ENCODE data around the gene TAC3.
"Not testable (repeated sequence)": the region's sequence is repeated elsewhere in the genome, so short reads cannot be mapped to it uniquely, and the experiment has no call there.

Gene TAC3

GRCh38 chr12:57016348-57016747 is at the start of gene TAC3:
Gene TAC3, minus strand, starts transcription at chr12:57016529. Its CDS starts 732 bp downstream, at chr12:57015797.
- DNase-seq (ENCODE audit: low read depth in 2 of 2), result no peak

GRCh38 chr12:57063991-57064685 is 47.8 kb upstream of the TAC3 start:
- no peak for DNase-seq (ENCODE audit: low read depth in 2 of 2)

DNA sequence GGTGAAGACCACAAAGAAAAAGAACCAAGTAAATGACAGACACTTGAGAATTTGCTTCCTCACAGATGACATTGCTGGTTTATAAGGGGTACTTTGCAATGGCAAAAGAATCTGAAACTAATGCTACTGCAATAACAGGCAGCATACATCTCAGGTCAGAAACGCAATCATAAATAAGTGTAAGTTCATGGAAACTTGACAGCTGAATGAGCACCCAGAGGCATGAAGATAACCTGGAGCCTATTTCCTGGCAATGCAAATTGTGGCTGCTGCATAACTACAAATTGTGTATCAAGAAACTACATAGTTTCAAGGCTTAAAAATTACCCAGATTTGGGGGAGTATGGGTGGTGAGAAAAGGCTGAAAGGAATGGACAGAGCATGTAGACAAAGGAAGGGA is 42.1 kb upstream of the TAC3 start:
- no peak for DNase-seq (ENCODE audit: low read depth in 2 of 2)

- DNase-seq (ENCODE audit: low read depth in 2 of 2), result no peak
Measured at GRCh38 chr12:57057067-57057751, 40.9 kb upstream of the TAC3 start.

DNA sequence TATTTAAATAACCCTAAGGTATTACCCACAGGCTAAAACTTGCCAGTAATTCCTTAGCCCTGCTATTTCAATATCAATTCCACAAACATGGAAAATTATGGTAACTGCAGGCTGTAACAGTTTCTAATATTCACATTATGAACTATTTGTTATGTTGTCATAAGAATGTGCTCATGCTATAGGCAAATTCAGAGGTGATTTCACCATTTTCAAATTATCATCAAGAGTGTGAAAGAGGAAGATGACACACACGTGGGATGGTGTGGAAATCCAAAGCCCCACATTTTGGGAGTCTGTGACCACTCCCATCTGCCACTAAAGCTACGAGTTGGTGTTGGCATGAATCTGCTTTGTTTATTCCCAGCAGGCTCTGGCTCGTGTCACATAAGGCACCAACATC is 39.5 kb upstream of the TAC3 start:
- no peak for DNase-seq (ENCODE audit: low read depth in 2 of 2)

- DNase-seq (ENCODE audit: low read depth in 2 of 2), result not testable (repeated sequence)
Measured at GRCh38 chr12:57053901-57054300, 37.6 kb upstream of the TAC3 start.

DNA sequence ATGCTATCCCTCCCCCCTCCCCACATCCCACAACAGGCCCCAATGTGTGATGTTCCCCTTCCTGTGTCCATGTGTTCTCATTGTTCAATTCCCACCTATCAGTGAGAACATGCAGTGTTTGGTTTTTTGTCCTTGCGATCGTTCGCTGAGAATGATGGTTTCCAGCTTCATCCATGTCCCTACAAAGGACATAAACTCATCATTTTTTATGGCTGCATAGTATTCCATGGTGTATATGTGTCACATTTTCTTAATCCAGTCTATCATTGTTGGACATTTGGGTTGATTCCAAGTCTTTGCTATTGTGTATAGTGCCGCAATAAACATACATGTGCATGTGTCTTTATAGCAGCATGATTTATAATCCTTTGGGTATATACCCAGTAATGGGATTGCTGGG is 36.8 kb upstream of the TAC3 start:
- not testable (repeated sequence) for DNase-seq (ENCODE audit: low read depth in 2 of 2)

GRCh38 chr12:57051011-57051410 is 34.7 kb upstream of the TAC3 start:
- DNase-seq (ENCODE audit: low read depth in 2 of 2), result no peak

- DNase-seq (ENCODE audit: low read depth in 2 of 2), result no peak
Measured at GRCh38 chr12:57049890-57050289, 33.6 kb upstream of the TAC3 start, which contains the start of gene MYO1A. Gene MYO1A, minus strand, starts transcription at chr12:57050129. Its CDS starts 1,806 bp downstream, at chr12:57048323.

DNA sequence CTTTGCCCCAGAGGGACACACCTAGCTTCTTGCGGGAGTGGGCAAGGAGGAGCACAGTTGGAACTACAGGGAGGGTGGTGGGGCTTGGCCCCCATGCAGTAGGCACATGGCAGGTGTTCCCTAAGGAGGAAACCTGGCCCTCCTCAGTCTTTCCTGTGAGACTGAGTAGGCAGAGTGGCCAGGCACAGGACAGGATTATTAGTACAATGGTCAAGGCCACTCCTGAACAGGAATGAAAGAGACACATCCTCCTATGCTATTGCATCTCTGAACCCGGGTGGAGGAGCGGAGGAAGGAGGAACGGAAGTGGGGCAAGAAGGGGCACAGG is 32.8 kb upstream of the TAC3 start:
- DNase-seq (ENCODE audit: low read depth in 2 of 2), result no peak

DNA sequence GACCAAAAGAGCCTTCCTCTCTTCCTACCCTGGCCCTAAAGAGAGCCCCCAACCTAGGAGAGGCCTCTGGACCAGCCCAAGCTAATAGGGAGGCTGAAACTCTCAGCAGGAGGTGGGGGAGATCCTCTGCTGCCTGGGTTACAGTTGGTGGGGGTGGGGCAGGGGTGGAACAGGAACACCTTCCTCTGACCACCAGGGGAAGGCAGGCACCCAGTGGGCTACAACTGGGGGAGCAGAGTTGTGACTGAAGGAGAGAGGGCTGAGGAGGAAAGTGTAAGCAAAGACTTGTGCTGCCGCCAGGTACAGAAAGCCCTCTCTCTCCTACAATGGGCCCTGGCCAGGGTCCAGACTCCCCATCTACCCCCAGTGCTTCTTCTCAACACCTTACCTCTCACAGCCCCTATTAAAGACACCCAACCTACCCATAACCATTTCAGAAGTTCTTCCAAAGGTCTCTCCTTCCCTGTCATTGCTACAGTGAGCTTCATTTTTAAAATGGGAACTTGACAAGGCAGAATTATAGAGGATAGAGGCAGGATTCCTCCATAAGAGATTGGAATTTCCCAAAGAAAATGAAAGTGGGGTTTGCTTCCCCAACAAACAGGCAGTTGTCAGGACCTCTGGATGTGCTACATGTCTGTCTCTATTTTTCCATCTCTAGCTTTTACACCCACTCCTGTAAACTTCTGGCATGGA is 32.2 kb upstream of the TAC3 start:
- DNase-seq (ENCODE audit: low read depth in 2 of 2), result no peak

GRCh38 chr12:57047981-57048380 is 31.7 kb upstream of the TAC3 start:
- DNase-seq (ENCODE audit: low read depth in 2 of 2), result no peak

GRCh38 chr12:57046947-57047890 is 30.9 kb upstream of the TAC3 start:
- peak; percentile 43 to 52 for DNase-seq (ENCODE audit: low read depth in 2 of 2)

GRCh38 chr12:57046086-57046791 is 29.9 kb upstream of the TAC3 start:
- DNase-seq (ENCODE audit: low read depth in 2 of 2), result no peak

GRCh38 chr12:57044889-57045288 is 28.6 kb upstream of the TAC3 start:
- no peak for DNase-seq (ENCODE audit: low read depth in 2 of 2)

DNA sequence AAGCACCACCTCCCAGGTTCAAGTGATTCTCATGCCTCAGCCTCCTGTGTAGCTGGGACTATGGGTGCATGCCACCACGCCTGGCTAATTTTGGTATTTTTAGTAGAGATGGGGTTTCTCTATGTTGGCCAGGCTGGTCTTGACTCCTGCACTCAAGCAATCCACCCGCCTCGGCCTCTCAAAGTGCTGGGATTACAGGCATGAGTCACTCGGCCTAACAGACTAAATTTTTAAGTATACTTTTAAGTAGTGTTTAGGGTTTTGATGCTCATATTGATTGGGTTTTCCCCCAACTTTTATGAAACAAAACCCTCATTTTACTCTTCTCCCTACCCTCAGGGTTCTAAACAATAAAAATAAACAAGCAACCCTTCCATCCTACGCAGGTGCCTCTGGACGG is 28.1 kb upstream of the TAC3 start:
- no peak for DNase-seq (ENCODE audit: low read depth in 2 of 2)

DNA sequence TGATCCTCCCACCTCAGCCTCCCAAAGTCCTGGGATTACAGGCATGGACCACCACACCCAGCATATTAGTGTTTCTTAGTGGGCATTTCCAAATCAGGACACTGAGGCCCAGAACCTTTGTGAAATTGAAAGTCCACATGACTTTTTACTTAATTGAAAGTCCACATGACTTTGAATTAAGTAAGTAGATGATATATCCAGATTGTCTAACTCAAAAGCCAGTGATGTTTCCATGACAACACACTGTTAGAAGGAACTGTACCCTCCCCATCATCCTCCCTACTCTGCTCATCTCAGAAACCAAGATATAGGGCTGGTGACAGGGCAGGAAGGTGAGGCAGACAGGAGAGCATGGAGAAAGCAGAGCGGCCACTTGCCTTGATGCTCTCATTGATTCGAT is 26.4 kb upstream of the TAC3 start:
- no peak for DNase-seq (ENCODE audit: low read depth in 2 of 2)

DNA sequence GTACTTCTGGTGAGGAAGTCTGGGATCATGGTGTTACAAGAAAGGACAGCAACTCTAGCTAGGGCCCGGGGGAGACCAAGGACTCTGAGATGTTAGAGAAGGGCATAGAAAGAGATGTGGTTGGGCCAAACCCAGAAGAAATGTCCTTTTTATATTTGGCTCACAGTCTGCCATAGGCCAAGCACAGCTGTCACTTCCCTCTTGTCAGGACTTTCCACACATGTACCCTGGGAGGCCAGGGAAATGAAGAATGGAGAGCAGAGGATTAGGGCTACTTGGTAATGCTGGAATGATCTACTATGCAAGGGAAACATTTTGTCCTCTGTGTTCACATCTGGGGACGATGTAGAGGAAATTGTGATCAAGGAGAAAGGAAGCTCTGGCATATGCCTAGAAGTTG is 24.4 kb upstream of the TAC3 start:
- DNase-seq (ENCODE audit: low read depth in 2 of 2), result no peak

DNA sequence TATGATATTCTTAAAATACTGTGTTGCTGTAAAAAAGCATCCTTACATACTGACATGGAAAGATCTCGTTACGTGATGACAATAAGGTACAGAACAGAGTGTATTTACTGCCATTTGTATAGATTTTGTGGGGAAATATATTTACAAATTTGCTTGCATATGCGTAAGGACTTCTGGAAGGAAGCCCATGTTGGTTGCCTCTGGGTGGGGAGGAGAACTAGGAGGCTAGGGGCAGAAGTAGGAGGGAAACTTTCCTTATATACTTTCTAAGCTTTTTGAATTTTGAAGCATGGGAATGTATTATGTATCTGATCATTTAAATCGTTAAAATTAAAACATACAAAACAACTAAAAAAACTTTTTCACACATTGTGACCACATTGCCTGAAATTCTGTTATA is 23.9 kb upstream of the TAC3 start:
- no peak for DNase-seq (ENCODE audit: low read depth in 2 of 2)

GRCh38 chr12:57039016-57039798 is 22.9 kb upstream of the TAC3 start:
- no peak for DNase-seq (ENCODE audit: low read depth in 2 of 2)

All from stimulated activated CD8-positive, alpha-beta memory T cell treated with anti-CD3 and anti-CD28 coated beads, Interleukin-15, amount 100 ng/mL, for 48 hours (primary cell).